Astrocyte of the spinal cord (primary cell): ENCODE results near the gene CCDC50.

Source experiments
- DNase-seq: peaks from one replicate; pipeline ENCODE4 v3.0.0; 2011; ENCODE audit warnings: low read depth, low spot score
- H3K4me3 ChIP-seq: 2 replicates; pipeline ENCODE4 v1.5.1; 2011; ENCODE audit warnings: low read depth, mild to moderate bottlenecking, low read length, moderate library complexity
- in situ Hi-C: cut with HindIII; loops from 2 replicates; pipeline ENCODE4 v1.10.0; 2017; ENCODE audit warnings: low sequenced_read_pairs
- TF ChIP-seq, protein P1 (sequence below): IDR thresholded peaks from 2 replicates; pipeline ENCODE4 v1.5.1; 2012; ENCODE audit warnings: low read depth, mild to moderate bottlenecking, low read length, inconsistent platforms

The CCDC50 gene

DNA sequence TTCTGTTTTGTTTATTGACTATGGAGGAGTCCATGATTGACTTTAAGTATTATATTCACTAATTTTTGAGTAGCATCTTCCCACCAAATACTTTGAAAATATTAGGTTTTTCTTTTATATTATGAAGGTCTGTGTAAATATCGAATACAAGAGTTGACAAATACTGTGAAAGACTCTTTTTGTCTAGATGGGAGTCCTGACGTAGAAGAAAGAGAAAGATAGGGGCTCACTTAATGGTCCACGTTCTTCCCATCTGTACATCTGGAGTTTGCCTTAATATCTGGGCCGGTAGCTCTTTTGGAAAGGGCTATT, 8.9 kb downstream of the CCDC50 start:
- H3K4me3 ChIP-seq: no peak overlapping the region
- in situ Hi-C loops: no loop called here
- DNase-seq: no peak
- TF ChIP-seq, protein P1, sequence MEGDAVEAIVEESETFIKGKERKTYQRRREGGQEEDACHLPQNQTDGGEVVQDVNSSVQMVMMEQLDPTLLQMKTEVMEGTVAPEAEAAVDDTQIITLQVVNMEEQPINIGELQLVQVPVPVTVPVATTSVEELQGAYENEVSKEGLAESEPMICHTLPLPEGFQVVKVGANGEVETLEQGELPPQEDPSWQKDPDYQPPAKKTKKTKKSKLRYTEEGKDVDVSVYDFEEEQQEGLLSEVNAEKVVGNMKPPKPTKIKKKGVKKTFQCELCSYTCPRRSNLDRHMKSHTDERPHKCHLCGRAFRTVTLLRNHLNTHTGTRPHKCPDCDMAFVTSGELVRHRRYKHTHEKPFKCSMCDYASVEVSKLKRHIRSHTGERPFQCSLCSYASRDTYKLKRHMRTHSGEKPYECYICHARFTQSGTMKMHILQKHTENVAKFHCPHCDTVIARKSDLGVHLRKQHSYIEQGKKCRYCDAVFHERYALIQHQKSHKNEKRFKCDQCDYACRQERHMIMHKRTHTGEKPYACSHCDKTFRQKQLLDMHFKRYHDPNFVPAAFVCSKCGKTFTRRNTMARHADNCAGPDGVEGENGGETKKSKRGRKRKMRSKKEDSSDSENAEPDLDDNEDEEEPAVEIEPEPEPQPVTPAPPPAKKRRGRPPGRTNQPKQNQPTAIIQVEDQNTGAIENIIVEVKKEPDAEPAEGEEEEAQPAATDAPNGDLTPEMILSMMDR: no peak

DNA sequence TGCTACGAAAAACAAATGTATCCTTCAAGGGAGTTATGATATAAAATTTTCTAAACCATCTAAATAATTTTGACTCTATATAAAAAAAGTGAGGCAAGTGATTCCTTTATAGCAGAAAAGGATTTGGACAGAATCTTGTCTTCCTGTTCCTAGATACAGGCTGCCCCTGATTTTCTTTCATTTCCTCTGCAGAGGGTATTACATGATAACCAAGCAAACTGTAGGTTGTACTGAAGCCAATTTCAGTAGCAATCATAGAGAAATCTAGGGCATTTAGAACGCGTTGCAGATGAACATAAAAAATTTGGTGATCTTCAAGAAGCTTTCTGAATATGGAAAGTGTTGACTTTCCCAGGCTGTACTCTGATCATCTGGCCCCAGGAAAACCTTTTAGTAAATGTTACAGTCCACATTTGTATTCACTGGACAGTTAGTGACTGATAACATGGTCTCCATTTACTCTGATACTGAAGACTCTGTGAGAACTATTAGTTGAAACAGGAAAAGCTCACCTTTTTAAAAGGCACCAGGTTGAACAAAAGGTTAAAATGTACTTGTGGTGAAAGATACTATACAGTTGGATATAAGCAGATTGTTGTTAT, 10.2 kb downstream of the CCDC50 start:
- in situ Hi-C loops: no loop called here
- DNase-seq: no peak
- H3K4me3 ChIP-seq: no peak overlapping the region
- TF ChIP-seq, protein P1: no peak

DNA sequence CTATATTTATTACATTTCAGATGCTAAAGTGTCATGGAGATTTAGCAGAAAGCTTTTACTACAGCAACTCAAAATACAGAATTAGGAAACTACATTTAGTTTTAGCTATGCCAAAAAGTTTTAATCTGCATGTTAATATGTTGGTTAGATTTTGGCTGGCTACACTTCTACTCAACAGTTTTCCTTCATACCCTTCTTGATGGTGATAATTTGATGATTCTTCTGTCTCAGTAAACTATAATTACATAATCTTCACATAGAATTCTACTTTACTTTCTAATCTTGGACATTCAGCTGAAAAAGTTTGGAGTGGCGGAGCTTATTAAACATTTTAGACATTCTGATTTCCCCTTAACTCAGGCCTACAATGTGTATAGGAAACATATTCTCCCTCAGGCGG, 11.2 kb downstream of the CCDC50 start:
- no peak overlapping the region for H3K4me3 ChIP-seq
- in situ Hi-C loops: no loop called here
- TF ChIP-seq, protein P1: no peak
- DNase-seq: no peak

DNA sequence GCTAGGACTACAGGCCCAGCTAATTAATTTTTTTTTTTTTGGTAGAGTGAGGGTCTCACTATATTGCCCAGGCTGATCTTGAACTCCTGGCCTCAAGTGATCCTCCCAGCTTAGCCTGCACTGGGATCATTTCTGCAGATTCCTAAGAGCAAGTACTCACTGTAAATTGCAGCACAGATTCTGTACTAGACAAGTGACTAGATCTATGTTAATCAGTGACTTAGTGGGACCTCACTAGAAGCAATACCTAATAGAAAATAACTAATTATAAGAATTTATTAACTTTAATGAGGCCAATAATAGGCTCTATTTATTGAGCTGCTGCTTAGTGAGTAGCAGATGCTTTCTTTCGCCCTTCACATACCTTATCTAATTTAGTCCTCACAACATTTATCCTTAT, 11.8 kb downstream of the CCDC50 start:
- TF ChIP-seq, protein P1: no peak
- no peak for DNase-seq
- in situ Hi-C loops: no loop called here
- no peak overlapping the region for H3K4me3 ChIP-seq

DNA sequence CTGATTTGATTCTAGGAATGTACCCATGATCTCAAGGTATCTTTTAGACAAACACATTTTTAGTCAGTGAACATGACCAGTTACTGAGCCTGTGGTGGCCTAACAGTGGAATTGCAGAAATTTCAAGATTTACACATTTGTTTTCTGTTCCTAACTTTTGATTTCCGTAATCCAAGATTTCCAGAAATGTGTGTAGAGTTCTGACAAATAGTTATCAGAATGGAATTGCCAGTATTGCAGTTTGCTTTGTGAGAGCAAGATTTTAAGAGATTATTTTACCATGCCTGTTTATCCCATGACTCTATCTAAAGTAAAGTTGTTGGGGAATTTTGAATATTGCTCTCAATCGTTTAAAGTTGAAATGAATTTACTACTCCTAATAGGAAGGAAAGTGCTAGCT, 12.8 kb downstream of the CCDC50 start:
- no peak overlapping the region for H3K4me3 ChIP-seq
- in situ Hi-C loops: no loop called here
- DNase-seq: no peak
- TF ChIP-seq, protein P1: no peak

DNA sequence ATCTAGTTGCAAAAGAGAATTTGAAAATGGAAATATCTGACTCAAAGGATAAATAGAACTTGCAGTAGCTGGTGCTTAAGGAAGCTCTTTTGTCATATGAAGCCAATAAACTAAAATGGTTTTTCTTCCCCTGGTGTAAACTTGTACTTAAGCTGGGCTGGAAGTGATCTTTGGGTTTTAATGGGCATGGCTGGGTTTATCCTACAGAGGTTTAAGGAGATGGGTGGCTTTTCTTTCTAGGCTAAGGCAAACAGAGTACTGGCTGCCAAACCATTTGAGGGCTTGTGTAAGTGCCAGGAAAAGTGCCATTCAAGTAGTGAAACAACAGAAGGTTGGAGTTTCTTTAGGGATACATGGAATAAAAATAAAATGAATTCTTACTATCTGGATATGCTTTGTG, 13.2 kb downstream of the CCDC50 start:
- TF ChIP-seq, protein P1: no peak
- DNase-seq: no peak
- in situ Hi-C loops: no loop called here
- no peak overlapping the region for H3K4me3 ChIP-seq

DNA sequence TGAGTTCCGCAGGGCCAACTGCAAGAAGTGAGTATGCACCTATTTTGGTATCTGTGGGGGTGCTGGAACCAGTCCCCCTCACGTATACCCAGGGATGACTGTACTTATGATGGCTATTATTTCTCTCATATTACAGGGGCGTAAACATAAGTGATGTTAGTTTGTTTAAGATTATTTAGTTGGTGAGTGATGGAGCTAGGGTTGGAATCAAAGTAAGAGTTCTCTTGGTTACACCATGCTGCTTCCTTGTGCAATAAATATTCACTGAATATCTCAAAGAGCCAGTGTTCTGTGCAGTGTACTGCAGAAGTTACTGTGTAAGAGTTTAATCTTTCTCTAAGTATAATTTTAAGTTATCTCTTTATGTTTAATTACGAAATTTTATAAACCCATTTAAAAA, 13.9 kb downstream of the CCDC50 start:
- no peak for DNase-seq

More for the DNA sequence above, 13.9 kb downstream of the CCDC50 start:
- H3K4me3 ChIP-seq: no peak overlapping the region
- in situ Hi-C loops: no loop called here
- TF ChIP-seq, protein P1: no peak
